GM10248 (cell line): ENCODE results near the gene TLE5.

Experiments
- CTCF ChIA-PET: fragments of 300-600 bp; sonication (Branson Sonifier 250); formaldehyde crosslinking; extraction: SDS; loops from one replicate; lab custom pipeline; 2021; ENCODE audit warnings: antibody characterized with exemption; lab: Yijun Ruan, JAX
- POLR2A ChIA-PET: fragments of 350-650 bp; sonication (Branson Sonifier 250); formaldehyde crosslinking; extraction: SDS; loops from one replicate; lab custom pipeline; 2020; ENCODE audit warnings: antibody characterized with exemption; lab: Yijun Ruan, JAX
- DNase-seq: peaks from one replicate; pipeline ENCODE4 v3.0.0; 2012; ENCODE audit errors: extremely low spot score
- TF ChIP-seq, protein P1 (sequence below): IDR thresholded peaks from 2 replicates; pipeline ENCODE4 v1.5.1; 2012; ENCODE audit warnings: mild to moderate bottlenecking, low read depth; ENCODE audit errors: extremely low read depth, missing control alignments, control extremely low read depth

TLE5 gene

GRCh38 chr19:3048190-3048533, 14.1 kb downstream of the TLE5 start:
- CTCF ChIA-PET, result no interaction called here
- POLR2A ChIA-PET, result interaction anchor here (0.6 to 0.7 kb wide), 2 partner anchors 12 to 44 kb away, joined by 4 to 8 read pairs; no protein-coding TSS in a partner anchor
- TF ChIP-seq, protein P1, sequence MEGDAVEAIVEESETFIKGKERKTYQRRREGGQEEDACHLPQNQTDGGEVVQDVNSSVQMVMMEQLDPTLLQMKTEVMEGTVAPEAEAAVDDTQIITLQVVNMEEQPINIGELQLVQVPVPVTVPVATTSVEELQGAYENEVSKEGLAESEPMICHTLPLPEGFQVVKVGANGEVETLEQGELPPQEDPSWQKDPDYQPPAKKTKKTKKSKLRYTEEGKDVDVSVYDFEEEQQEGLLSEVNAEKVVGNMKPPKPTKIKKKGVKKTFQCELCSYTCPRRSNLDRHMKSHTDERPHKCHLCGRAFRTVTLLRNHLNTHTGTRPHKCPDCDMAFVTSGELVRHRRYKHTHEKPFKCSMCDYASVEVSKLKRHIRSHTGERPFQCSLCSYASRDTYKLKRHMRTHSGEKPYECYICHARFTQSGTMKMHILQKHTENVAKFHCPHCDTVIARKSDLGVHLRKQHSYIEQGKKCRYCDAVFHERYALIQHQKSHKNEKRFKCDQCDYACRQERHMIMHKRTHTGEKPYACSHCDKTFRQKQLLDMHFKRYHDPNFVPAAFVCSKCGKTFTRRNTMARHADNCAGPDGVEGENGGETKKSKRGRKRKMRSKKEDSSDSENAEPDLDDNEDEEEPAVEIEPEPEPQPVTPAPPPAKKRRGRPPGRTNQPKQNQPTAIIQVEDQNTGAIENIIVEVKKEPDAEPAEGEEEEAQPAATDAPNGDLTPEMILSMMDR, result no peak

DNA sequence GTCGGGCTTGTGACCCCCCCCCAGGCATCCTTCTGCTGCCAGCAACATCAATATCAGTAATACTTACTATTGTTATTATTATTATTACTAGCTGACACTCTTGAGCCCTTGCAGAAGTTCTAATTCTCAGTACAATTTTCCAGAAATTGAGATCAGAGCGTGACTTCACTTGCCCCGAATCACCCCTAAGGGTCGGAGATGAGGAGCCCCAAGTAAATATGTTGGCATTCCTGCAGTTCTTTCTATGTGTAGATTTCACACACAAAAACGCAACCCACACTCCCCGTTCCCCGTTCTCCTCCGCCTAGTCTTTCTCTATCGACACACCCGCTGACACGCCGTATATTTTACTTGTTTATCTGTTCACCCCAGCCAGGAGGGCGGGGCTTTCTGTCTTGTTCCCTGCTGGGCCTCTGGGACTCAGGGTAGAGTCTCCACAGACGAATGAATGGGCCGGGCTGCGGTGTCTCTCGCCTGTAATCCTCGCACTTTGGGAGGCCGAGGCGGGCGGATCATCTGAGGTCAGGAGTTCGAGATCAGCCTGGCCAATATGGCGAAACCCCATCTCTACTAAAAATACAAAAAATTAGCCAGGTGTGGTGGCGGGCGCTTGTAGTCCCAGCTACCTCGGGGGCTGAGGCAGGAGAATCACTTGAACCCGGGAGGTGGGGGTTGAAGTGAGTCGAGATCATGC, 14.7 kb downstream of the TLE5 start:
- POLR2A ChIA-PET, result interaction anchor here (0.6 kb wide), 1 partner anchor 11 kb away, joined by 4 read pairs; no protein-coding TSS in a partner anchor
- CTCF ChIA-PET, result no interaction called here
- TF ChIP-seq, protein P1, result no peak
- no peak for DNase-seq

More at GRCh38 chr19:3048190-3048533, 14.1 kb downstream of the TLE5 start:
- no peak for DNase-seq

DNA sequence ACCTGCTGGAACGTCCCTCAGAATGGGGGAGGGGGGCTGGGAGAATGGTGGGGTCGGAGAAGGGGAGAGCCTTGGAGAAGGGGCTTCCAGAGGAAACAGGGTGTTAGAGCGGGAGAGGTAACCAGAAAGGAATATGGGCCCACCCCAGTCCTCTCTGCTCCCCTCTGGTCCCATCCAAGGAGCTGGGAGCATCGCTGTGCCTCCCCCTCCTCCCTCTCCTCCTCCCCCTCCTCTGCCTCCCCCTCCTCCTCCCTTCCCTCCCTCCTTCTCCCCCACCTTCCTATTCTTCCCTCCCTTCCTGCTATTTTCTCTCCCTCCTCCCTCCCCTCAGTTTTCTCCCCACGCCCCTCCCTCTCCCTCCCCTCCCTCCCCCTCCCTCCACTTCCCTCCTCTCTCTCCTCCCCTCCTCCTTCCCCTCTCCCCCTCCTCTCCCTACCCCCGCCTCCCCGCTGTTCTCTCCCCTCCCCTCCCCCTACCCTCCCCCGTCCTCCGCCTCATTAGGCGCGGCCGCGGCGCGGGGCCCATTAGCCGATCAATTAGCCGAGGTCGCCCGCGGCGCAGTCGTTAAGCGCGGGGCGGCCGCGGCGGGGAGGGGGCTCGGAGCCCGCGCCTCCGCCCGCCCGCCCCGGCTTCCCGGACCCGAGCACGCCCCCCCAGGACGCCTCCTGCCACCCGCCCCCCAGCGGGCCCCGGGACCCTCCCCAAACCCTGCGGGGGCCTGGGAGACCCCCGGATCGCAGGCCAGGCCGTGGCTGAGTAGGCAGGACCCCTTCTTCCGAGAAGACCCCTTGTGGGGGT, 15.4 kb downstream of the TLE5 start:
- CTCF ChIA-PET, result interaction anchor here (2.2 kb wide), 1 partner anchor 11 kb away, joined by 11 read pairs; no protein-coding TSS in a partner anchor
- POLR2A ChIA-PET, result interaction anchor here (0.6 kb wide), 1 partner anchor 121 kb away, joined by 3 read pairs; no protein-coding TSS in a partner anchor
- DNase-seq, result no peak
- TF ChIP-seq, protein P1, result no peak

DNA sequence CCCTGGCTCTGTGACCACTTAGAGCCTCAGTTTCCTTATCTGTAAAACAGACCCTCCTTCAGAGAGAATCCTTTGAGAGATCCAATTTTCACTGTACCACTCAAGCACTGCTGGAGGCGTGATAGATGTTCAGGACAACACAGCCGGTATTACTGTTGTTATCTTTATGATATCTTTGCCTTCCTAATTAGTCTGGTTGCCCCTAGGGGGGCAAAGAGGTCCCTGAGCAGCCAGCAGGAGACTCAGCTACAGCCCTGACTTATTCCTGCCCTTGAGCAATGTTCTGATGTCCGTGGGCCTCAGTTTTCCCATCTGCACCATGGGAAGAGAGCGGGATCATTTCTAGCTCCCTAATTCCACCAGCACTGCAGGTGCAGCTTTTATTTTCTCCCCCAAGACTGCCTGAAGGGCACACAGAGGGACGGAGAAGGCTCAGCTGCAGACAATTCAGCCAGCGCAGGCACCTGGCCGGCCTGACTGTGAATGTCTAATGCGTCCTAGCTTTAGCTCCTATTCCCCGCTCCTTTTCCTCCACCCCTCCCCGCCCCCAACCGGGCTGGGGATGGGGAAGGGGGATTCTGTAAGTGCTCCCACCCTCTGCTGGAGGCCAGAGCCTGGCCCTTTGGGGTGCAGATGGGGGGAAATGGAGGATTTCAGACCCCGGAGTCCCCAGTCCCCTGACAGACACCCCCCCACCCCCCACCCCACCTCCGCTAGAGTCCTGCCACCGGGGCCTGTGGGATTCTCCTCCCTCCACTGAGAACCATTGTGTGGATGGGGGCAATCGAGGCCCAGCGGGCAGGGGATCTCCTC, 16.2 kb downstream of the TLE5 start:
- no peak for DNase-seq
- ChIA-PET CTCF (interaction anchor here (2.2 kb wide), 1 partner anchor 10 kb away, joined by 11 read pairs; no protein-coding TSS in a partner anchor), POLR2A (interaction anchor here (0.6 kb wide), 1 partner anchor 122 kb away, joined by 3 read pairs; no protein-coding TSS in a partner anchor)
- TF ChIP-seq, protein P1, result no peak

GRCh38 chr19:3045191-3045590, 17.1 kb downstream of the TLE5 start:
- POLR2A ChIA-PET, result no interaction called here

More at GRCh38 chr19:3045191-3045590, 17.1 kb downstream of the TLE5 start:
- no peak for DNase-seq
- CTCF ChIA-PET, result interaction anchor here (2.2 kb wide), 1 partner anchor 9 kb away, joined by 11 read pairs; no protein-coding TSS in a partner anchor
- TF ChIP-seq, protein P1, result no peak
